Measurements from ENCODE around the gene SFN. TPM values are rescaled to one million over a fixed set of nuclear protein-coding genes. Genes with fewer than 3 reads are reported as not detected.

Gene SFN
- total RNA-seq, 1 donor from 2014 or later = 14.5 TPM

GRCh38 chr1:26831546-26832248 is 31.3 kb upstream of the SFN start:
- Histone ChIP-seq H3K9me3 (ENCODE audit: insufficient read depth, low read depth, low read length) (no peaks in the 10 kb centered on the region), H3K27me3 (ENCODE audit: insufficient read depth, low read length) (no peaks in the 10 kb centered on the region), H3K79me2 (ENCODE audit: insufficient read depth, low read length) (peaks cover 43% of the 10 kb centered on the region), H3K27ac (ENCODE audit: low read depth, low read length) (no peak overlapping the region), H3K4me3 (ENCODE audit: insufficient read depth, low read depth, low read length) (no peak overlapping the region), H2AFZ (ENCODE audit: low read depth, low read length) (no peak overlapping the region), H4K20me1 (ENCODE audit: insufficient read depth, low read length) (peaks cover 54% of the 10 kb centered on the region), H3K36me3 (ENCODE audit: insufficient read depth, low read length) (peaks cover 20% of the 10 kb centered on the region), H3K4me2 (ENCODE audit: low read length) (no peak overlapping the region), H3K4me1 (ENCODE audit: insufficient read depth, low read length) (no peaks in the 10 kb centered on the region), H3K9ac (ENCODE audit: low read length) (no peak overlapping the region)
- Mint-ChIP-seq H3K36me3 (ENCODE audit: low read depth, unreplicated experiment) (peaks cover 25% of the 10 kb centered on the region), H3K4me3 (ENCODE audit: unreplicated experiment) (peak overlapping the region; percentile 58), H3K9me3 (ENCODE audit: unreplicated experiment) (no peaks in the 10 kb centered on the region), H3K27ac (ENCODE audit: unreplicated experiment) (no peak overlapping the region), H3K4me1 (ENCODE audit: low read depth, unreplicated experiment) (peaks cover 15% of the 10 kb centered on the region), H3K27me3 (ENCODE audit: low read depth, unreplicated experiment) (no peaks in the 10 kb centered on the region)
- FAIRE-seq (no peak), DNase-seq (ENCODE audit: low read depth) (no peak)
- TF ChIP-seq EZH2 (IDR thresholded peaks at IDR 0.05; ENCODE audit: insufficient read depth, low read length) = no peak
- TF ChIP-seq CTCF (IDR thresholded peaks at IDR 0.05; ENCODE audit: insufficient read depth, low read depth, low read length) = no peak

GRCh38 chr1:26832249-26832960 is 30.5 kb upstream of the SFN start:
- H3K36me3 ChIP-seq (ENCODE audit: insufficient read depth, low read length) = peaks cover 20% of the 10 kb centered on the region
- peaks cover 25% of the 10 kb centered on the region for H3K36me3 Mint-ChIP-seq (ENCODE audit: low read depth, unreplicated experiment)
- no peak overlapping the region for H3K27ac Mint-ChIP-seq (ENCODE audit: unreplicated experiment)
- H4K20me1 ChIP-seq (ENCODE audit: insufficient read depth, low read length) = peaks cover 52% of the 10 kb centered on the region
- no peak for TF ChIP-seq EZH2 (IDR thresholded peaks at IDR 0.05; ENCODE audit: insufficient read depth, low read length)
- no peak for TF ChIP-seq CTCF (IDR thresholded peaks at IDR 0.05; ENCODE audit: insufficient read depth, low read depth, low read length)
- H3K4me1 Mint-ChIP-seq (ENCODE audit: low read depth, unreplicated experiment) = peaks cover 14% of the 10 kb centered on the region
- no peak for DNase-seq (ENCODE audit: low read depth)
- no peaks in the 10 kb centered on the region for H3K9me3 Mint-ChIP-seq (ENCODE audit: unreplicated experiment)
- no peaks in the 10 kb centered on the region for H3K9me3 ChIP-seq (ENCODE audit: insufficient read depth, low read depth, low read length)
- H3K4me3 ChIP-seq (ENCODE audit: insufficient read depth, low read depth, low read length) = no peak overlapping the region
- peaks cover 38% of the 10 kb centered on the region for H3K79me2 ChIP-seq (ENCODE audit: insufficient read depth, low read length)
- H3K4me2 ChIP-seq (ENCODE audit: low read length) = no peak overlapping the region
- H3K27ac ChIP-seq (ENCODE audit: low read depth, low read length) = no peak overlapping the region
- no peaks in the 10 kb centered on the region for H3K27me3 ChIP-seq (ENCODE audit: insufficient read depth, low read length)
- peak overlapping the region; percentile 58 for H3K4me3 Mint-ChIP-seq (ENCODE audit: unreplicated experiment)
- H2AFZ ChIP-seq (ENCODE audit: low read depth, low read length) = no peak overlapping the region
- no peak overlapping the region for H3K9ac ChIP-seq (ENCODE audit: low read length)
- FAIRE-seq = no peak
- H3K27me3 Mint-ChIP-seq (ENCODE audit: low read depth, unreplicated experiment) = no peaks in the 10 kb centered on the region
- H3K4me1 ChIP-seq (ENCODE audit: insufficient read depth, low read length) = no peaks in the 10 kb centered on the region
